ENCODE data around the gene ZNF813. TPM values are rescaled to one million over a fixed set of nuclear protein-coding genes. Genes with fewer than 3 reads are reported as not detected.
"Not testable (repeated sequence)": the region's sequence is repeated elsewhere in the genome, so short reads cannot be mapped to it uniquely, and the experiment has no call there.

The ZNF813 gene
- total RNA-seq, 1 experiment from 2014 or later: not detected

- not testable (repeated sequence) for DNase-seq (ENCODE audit: extremely low read depth, low read depth)
Measured at GRCh38 chr19:53475470-53475869, 7.9 kb downstream of the ZNF813 start.

GRCh38 chr19:53483751-53484150, 16.2 kb downstream of the ZNF813 start:
- not testable (repeated sequence) for DNase-seq (ENCODE audit: extremely low read depth, low read depth)

DNA sequence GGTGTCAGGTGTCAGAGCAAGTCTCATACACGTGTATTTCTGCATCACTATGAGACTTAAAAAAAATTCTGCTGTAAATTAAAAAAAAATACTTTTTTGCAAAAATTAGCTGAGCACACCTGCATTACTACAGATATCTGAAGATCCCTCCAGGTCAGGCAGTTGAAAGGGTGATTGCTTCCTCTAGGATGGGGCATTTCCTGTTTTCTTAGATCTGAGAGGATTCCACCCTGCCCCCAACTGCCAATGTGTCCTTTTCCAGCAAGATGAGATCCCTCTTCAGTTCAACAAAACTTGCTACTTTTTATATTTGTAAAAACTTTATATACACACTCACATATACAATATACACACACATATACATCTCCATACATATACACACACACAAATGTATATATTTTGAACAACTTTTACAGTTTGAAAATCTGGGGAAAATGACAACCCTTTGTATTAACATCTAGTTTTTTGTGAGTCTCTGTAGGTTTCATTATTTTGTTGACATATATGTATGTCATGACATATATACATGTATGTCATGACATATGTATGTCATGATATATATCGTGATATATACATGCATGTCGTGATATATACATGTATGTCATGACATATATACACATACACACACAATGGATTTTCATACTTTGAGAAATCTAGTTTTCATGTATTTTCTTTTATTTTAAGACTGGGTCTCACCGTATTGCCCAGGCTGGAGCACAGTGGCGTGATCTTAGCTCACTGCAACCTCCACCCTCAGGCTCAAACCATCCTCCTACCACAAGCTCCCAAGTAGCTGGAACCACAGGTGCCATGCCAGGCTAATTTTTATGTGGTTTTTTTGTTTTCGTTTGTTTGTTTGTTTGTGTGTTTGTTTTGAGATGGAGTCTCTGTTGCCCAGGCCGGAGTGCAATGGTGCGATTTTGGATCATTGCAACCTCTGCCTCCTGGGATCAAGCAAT, 17.8 kb downstream of the ZNF813 start:
- no peak for DNase-seq (ENCODE audit: extremely low read depth, low read depth)

DNA sequence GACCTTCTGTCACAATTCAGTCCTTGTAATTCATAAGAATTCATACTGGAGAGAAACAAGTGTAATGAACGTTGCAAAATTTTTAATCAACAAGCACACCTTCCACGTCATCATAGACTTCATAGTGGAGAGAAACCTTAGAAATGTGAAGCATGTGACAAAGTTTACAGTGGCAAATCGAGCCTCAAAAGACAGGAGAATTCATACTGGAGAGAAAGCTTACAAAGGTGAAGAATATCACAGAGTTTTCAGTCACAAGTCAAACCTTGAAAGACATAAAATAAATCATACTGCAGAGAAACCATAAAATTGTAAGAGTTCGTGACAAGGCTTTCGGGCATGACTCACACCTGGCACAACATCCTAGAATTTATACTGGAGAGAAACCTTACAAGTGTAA, 24.6 kb downstream of the ZNF813 start:
- no peak for DNase-seq (ENCODE audit: extremely low read depth, low read depth)

DNA sequence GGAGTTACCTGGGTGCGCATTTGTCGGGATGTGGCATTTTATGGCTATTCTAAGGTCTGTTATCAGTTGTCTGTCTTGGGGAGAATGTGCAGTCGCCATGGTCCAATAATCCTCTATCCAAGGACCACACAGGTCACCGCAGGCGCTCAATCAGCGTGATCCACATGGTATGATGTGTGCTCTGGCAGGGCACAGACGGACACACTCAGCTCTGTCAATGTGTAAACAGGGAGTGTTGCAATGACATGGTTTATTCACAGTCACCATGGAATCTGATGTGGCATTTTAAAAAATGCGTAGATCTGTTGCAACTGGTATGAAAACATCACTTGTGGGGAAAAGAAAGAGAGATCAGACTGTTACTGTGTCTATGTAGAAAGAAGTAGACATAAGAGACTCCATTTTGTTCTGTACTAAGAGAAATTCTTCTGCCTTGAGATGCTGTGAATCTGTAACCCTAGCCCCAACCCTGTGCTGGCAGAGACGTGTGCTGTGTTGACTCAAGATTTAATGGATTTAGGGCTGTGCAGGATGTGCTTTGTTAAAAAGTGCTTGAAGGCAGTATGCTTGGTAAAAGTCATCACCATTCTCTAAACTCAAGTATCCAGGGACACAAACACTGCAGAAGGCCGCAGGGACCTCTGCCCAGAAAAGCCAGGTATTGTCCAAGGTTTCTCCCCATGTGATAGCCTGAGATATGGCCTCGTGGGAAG, 29.9 kb downstream of the ZNF813 start:
- not testable (repeated sequence) for DNase-seq (ENCODE audit: extremely low read depth, low read depth)

- not testable (repeated sequence) for DNase-seq (ENCODE audit: extremely low read depth, low read depth)
Measured at GRCh38 chr19:53498024-53498395, 30.5 kb downstream of the ZNF813 start.

- DNase-seq (ENCODE audit: extremely low read depth, low read depth): not testable (repeated sequence)
Measured at GRCh38 chr19:53503151-53503550, 35.6 kb downstream of the ZNF813 start.

- DNase-seq (ENCODE audit: extremely low read depth, low read depth): not testable (repeated sequence)
Measured at GRCh38 chr19:53503671-53504364, 36.3 kb downstream of the ZNF813 start.

DNA sequence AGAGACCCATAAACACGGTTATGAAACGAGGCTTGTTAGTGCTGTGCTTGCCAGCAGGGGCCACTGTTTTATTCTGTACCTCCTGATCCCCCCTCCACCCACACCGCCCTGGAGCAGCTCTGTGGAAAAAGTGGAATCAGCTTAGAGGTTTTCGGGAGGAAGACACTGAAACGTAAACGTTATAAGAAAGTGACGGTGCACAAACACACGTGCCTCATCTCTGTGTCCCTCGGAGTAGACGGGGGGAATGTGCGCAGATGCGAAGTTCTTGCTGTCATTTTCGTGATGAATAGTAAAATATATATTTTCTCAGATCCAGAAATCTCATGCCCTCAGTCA, 36.8 kb downstream of the ZNF813 start:
- not testable (repeated sequence) for DNase-seq (ENCODE audit: extremely low read depth, low read depth)

DNA sequence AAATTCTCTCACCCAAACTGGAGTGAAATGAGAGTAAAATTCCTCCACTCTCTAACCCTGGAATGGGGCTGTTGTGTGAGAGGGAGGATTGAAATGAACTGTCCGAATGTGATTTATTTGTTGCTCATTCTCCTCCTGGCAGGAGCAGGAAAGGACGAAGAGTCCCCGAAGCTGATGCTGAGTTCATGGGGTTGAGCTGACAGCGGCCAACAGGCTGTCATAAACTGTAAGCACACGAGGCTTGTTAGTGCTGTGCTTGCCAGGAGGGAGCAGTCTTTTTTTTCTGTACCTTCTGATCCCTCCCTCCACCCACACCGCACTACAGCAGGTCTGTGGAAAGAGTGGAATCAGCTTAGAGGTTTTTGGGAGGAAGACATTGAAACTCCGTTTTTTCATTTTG, 37.4 kb downstream of the ZNF813 start:
- no peak for DNase-seq (ENCODE audit: extremely low read depth, low read depth)

GRCh38 chr19:53506728-53507127, 39.2 kb downstream of the ZNF813 start:
- no peak for DNase-seq (ENCODE audit: extremely low read depth, low read depth)

GRCh38 chr19:53507523-53508442, 40.2 kb downstream of the ZNF813 start:
- no peak for DNase-seq (ENCODE audit: extremely low read depth, low read depth)

DNA sequence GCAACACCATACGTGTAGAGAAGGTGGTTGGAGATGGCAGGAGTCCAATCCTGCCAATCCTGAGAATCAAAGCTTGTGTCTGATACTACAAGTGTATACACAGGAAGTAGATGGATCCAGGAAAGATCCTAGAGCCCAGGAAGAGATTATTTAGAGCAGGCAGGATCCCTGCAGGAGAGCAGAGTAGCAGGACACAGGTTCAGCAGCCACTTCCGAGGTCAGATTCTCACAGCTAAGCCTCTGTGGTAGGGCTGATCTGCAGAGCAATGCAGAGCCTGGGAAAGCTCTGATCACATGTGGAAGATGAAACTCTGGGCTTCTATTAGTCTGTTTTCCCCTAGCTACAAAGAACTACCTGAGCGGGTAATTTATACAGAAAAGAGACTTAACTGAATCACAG, 41.9 kb downstream of the ZNF813 start:
- no peak for DNase-seq (ENCODE audit: extremely low read depth, low read depth)

GRCh38 chr19:53509845-53510244, 42.3 kb downstream of the ZNF813 start:
- no peak for DNase-seq (ENCODE audit: extremely low read depth, low read depth)

- no peak for DNase-seq (ENCODE audit: extremely low read depth, low read depth)
Measured at GRCh38 chr19:53511357-53511756, 43.8 kb downstream of the ZNF813 start.

GRCh38 chr19:53511933-53512374, 44.4 kb downstream of the ZNF813 start:
- DNase-seq (ENCODE audit: extremely low read depth, low read depth): no peak

GRCh38 chr19:53515047-53515446, 47.5 kb downstream of the ZNF813 start:
- not testable (repeated sequence) for DNase-seq (ENCODE audit: extremely low read depth, low read depth)

DNA sequence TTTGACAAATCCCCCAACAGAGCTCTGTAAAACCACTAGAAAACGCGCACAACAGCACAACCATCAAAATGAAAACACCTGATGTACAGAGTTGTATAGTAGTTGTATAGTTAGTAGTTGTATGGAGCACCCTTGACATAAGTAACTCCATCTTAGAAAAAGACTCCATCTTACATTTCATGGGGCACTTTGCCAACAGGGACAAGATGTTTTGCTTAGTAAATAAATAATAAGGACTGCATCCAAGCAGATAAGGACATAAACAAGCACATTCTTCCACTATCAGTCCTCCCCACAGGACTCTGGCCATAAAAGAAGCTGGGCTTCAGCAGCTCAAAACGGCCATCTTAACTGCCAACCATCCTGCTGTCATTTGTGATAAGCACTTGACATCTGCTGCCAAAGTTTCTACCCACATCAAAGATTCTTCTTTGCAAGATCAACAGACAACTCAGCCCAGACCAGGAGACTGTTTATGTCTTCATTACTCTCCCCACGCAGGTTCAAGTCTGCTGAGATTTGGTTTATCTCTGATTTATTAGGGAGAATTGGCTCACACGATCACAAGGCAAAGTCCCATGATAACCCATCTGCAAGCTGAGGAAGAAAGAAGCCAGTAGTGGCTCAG, 49.7 kb downstream of the ZNF813 start:
- no peak for DNase-seq (ENCODE audit: extremely low read depth, low read depth)

DNA sequence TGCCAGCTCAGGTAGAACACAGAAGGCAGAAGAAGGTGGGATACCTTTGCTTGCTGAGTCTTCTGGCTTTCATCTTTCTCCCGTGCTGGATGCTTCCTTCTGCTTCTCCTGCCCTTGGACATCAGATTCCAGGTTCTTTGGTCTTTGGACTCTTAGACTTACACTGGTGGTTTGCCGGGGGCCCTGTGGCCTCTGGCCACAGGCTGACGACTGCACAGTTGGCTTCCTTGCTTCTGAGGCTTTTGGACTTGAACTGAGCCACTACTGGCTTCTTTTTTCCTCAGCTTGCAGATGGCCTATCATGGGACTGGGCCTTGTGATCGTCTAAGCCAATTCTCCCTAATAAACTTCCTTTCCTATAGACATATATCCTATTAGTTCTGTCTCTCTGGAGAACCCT, 50.6 kb downstream of the ZNF813 start:
- DNase-seq (ENCODE audit: extremely low read depth, low read depth): no peak

DNA sequence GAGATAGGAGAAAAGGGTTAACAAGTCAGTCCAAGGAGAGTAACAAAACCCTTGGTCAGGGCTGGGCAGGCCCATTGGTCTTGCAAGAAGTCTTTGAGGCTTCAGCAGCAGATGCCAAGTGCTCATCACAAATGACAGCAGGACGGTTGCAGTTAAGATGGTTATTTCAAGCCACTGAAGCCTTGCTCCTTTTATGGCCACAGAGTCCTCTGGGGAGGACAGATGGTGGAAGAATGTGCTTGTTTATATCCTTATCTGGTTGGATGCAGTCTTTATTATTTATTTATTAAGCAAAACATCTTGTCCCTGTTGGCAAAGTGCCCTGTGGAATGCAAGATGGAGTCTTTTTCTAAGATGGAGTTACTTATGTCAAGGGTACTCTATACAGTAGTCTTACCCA, 51.2 kb downstream of the ZNF813 start:
- no peak for DNase-seq (ENCODE audit: extremely low read depth, low read depth)

Measured in NCI-H460 (cell line).